Measurements from ENCODE around the gene ARFGEF3. TPM values are rescaled to one million over a fixed set of nuclear protein-coding genes. Genes with fewer than 3 reads are reported as not detected.

ARFGEF3 gene
- polyA plus RNA-seq, 1 of the 3 experiments (the other 2 are of a cell fraction): not detected

GRCh38 chr6:138159246-138159645, 2.5 kb upstream of the ARFGEF3 start (continued):
- TF ChIP-seq REST (IDR thresholded peaks at IDR 0.05; ENCODE audit: low read depth, low read length) (no peak), YY1 (IDR thresholded peaks at IDR 0.05; ENCODE audit: low read depth) (no peak), USF1 (IDR thresholded peaks at IDR 0.05; ENCODE audit: borderline replicate concordance, low read depth) (no peak), RXRA (IDR thresholded peaks at IDR 0.05; ENCODE audit: borderline replicate concordance, low read depth) (no peak), PBX3 (IDR thresholded peaks at IDR 0.05) (no peak), RAD21 (IDR thresholded peaks at IDR 0.05; ENCODE audit: low read length) (no peak), NRF1 (IDR thresholded peaks at IDR 0.05; ENCODE audit: low read depth, low read length) (no peak)

- no peak overlapping the region for H3K27ac ChIP-seq (ENCODE audit: low read depth in 2 of 2, low read length in 1 of 2)
- no peak for DNase-seq
- H3K4me2 ChIP-seq: no peak overlapping the region
- no peaks in the 10 kb centered on the region for H3K79me2 ChIP-seq (ENCODE audit: insufficient read depth)
- no peaks in the 10 kb centered on the region for H3K36me3 ChIP-seq (replicated peaks in 1 of 2; ENCODE audit: control insufficient read depth in 1 of 2, insufficient read depth in 2 of 2, low read length in 1 of 2)
- H2AFZ ChIP-seq (ENCODE audit: low read depth): no peak overlapping the region
- no peaks in the 10 kb centered on the region for H3K9me2 ChIP-seq
- 35% methylated on average over 11 of the region's 11 CpGs for WGBS (ENCODE audit: low lambda C conversion rate)
- no peak overlapping the region for H3K9ac ChIP-seq
- TF ChIP-seq SMC3 (IDR thresholded peaks at IDR 0.05; ENCODE audit: low read depth, low read length) (no peak), SIN3A (IDR thresholded peaks at IDR 0.05; ENCODE audit: borderline replicate concordance, low read depth, low read length) (no peak), ELF1 (IDR thresholded peaks at IDR 0.05) (no peak), EZH2phosphoT487 (IDR thresholded peaks at IDR 0.05; ENCODE audit: borderline replicate concordance, low read depth) (no peak), JUND (IDR thresholded peaks at IDR 0.05) (no peak), POLR2AphosphoS5 (IDR thresholded peaks at IDR 0.05; ENCODE audit: low read depth, low read length) (no peak), NRF1 (IDR thresholded peaks at IDR 0.05; ENCODE audit: low read depth, low read length) (no peak), RXRA (IDR thresholded peaks at IDR 0.05; ENCODE audit: borderline replicate concordance, low read depth) (no peak), PBX3 (IDR thresholded peaks at IDR 0.05) (no peak), FOXJ3 (CRISPR knock-in tag; IDR thresholded peaks at IDR 0.05) (no peak), RAD21 (IDR thresholded peaks at IDR 0.05; ENCODE audit: low read length) (no peak), FOSL2 (IDR thresholded peaks at IDR 0.05; ENCODE audit: borderline replicate concordance, low read depth) (no peak), RCOR1 (IDR thresholded peaks at IDR 0.05; ENCODE audit: low read length) (no peak), MXI1 (IDR thresholded peaks at IDR 0.05; ENCODE audit: low read depth, low read length) (no peak), EP300 (IDR thresholded peaks at IDR 0.05; ENCODE audit: borderline replicate concordance in 1 of 2, low read depth in 1 of 2, low read length in 1 of 2) (no peak), IRF3 (IDR thresholded peaks at IDR 0.05; ENCODE audit: low read depth, low read length) (no peak), GABPA (IDR thresholded peaks at IDR 0.05; ENCODE audit: low read depth) (no peak), CHD2 (IDR thresholded peaks at IDR 0.05; ENCODE audit: low read length, partially characterized antibody) (no peak)
- H3K4me3 ChIP-seq (ENCODE audit: low read depth in 2 of 2, low read length in 1 of 2): no peak overlapping the region
- H3K4me1 ChIP-seq (ENCODE audit: control insufficient read depth in 1 of 2, insufficient read depth in 2 of 2, low read depth in 1 of 2, low read length in 1 of 2): no peaks in the 10 kb centered on the region; a peak in 1 of 4 replicates
- POLR2A ChIA-PET: no interaction called here
- CTCF ChIA-PET: no interaction called here
- H3K9me3 ChIP-seq: no peaks in the 10 kb centered on the region
- H3K27me3 ChIP-seq (ENCODE audit: insufficient read depth): peaks cover 17% of the 10 kb centered on the region; the same call in 1 of the 2 replicates
- no peaks in the 10 kb centered on the region for H4K20me1 ChIP-seq (ENCODE audit: insufficient read depth)
- H3F3A ChIP-seq (replicated peaks; ENCODE audit: insufficient read depth): no peaks in the 10 kb centered on the region
Observed at GRCh38 chr6:138160329-138161087, 1.2 kb upstream of the ARFGEF3 start.
